LNCAP (cell line): ENCODE results near the gene VWA5B1.

ENCODE experiments used
- TF ChIP-seq, protein P1 (sequence below): fragments of 450-650 bp; IDR thresholded peaks from 2 replicates; pipeline ENCODE4 v1.5.1; 2017; ENCODE audit warnings: mild to moderate bottlenecking

Gene VWA5B1

DNA sequence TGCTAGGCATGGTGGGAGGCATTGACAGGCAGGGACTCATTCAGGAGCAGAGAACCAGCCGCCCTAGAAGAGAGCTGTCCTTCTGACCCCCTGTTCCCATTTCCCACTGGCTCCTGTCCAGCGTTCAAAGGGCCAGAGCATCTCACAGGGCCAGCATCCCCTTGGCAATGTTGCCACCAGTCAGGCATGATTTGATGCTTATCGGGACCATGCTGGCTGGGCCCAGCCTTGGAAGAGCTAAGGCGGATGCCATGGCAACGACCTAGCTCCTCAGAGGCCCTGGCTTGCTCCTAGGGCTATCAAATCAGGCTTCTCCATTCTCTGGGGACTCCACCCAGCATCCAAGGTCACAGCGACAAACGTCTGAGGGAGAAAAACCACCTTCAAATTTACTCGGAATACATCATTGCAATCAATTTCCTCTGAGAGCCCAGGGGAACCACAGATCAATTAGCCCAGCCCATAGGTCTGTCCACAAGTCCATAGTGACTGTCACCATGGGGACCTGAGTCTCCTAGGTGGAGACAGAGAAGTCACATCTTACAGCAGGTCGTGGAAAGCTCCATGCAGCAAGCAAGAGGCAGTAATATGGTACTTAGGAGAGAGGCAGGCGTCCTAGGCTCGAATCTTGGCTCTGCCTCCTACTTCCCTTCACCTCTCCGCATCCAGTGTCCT lies 14.1 kb upstream of the VWA5B1 start:
- TF ChIP-seq, protein P1, sequence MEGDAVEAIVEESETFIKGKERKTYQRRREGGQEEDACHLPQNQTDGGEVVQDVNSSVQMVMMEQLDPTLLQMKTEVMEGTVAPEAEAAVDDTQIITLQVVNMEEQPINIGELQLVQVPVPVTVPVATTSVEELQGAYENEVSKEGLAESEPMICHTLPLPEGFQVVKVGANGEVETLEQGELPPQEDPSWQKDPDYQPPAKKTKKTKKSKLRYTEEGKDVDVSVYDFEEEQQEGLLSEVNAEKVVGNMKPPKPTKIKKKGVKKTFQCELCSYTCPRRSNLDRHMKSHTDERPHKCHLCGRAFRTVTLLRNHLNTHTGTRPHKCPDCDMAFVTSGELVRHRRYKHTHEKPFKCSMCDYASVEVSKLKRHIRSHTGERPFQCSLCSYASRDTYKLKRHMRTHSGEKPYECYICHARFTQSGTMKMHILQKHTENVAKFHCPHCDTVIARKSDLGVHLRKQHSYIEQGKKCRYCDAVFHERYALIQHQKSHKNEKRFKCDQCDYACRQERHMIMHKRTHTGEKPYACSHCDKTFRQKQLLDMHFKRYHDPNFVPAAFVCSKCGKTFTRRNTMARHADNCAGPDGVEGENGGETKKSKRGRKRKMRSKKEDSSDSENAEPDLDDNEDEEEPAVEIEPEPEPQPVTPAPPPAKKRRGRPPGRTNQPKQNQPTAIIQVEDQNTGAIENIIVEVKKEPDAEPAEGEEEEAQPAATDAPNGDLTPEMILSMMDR: no peak

DNA sequence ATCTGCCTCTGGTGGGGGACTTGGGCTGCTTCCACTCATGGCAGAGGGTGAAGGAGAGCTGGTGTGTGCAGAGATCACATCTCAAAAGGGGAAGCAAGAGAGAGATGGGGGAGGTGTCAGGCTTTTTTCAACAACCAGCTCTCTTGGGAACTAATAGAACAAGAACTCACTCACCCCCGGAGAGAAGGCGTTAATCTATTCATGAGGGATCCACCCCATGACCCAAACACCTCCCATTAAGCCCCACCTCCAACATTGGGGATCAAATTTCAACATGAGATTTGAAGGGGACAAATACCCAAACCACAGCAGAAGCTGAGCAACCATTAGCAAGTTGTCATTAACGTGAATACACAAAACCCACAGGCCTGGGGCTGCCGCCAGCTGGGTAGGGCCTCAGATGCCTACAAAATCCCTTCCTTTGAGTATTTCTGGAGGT lies 12.0 kb upstream of the VWA5B1 start:
- TF ChIP-seq, protein P1: no peak

GRCh38 chr1:20279509-20279908 lies 11.2 kb upstream of the VWA5B1 start:
- TF ChIP-seq, protein P1: no peak

- TF ChIP-seq, protein P1: no peak
These were observed 10.3 kb upstream of the VWA5B1 start for GRCh38 chr1:20280341-20280740.

GRCh38 chr1:20280906-20281305 lies 9.8 kb upstream of the VWA5B1 start:
- TF ChIP-seq, protein P1: no peak

GRCh38 chr1:20281801-20282200 lies 8.9 kb upstream of the VWA5B1 start:
- TF ChIP-seq, protein P1: no peak

DNA sequence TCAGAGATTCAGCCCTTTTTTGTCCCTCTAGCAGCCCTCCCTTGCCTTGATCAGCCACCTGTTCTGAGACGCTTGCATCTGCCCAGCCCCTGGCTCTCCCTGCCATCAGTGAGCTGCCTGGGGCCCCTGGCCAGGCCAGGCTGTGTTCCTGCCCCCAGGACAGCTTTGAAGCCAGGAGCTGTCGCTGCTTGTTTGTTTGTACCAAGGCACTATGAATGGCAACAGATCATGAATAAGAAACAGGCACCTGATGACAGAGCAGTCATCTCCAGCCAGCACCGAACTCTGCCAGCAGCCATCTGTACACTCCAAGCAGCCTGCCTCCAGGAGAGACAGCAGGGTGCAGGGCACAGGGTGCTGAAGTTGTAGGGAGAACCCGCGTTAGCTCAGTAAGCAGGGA lies 8.1 kb upstream of the VWA5B1 start:
- TF ChIP-seq, protein P1: no peak

DNA sequence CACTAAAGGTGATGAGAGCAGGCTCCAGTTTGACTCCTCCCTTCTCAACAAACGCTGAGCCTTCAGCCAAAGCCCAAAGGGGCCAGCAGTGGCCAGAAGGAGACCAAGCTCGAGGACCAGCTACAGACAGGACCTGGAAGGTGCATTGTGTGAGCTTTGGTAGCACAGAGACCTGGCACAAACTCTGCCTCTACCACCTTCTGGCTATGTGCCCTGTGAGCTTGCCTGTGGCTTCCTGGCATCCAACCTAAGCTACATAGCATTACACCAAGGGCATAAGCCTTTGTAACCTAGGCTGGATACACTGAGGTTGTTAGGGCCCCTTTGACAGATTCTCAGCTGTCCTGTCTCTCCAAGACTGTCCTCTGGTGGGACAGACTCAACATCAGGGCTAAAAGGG lies 6.6 kb upstream of the VWA5B1 start:
- TF ChIP-seq, protein P1: no peak
